CD14-positive monocyte (primary cell): ENCODE measurements around the gene GLCE. TPM values are rescaled to one million over a fixed set of nuclear protein-coding genes. Genes with fewer than 3 reads are reported as not detected.

ENCODE experiments used
- DNase-seq, 3 donors: peaks; one replicate each; pipeline ENCODE4 v3.0.0-alpha.2; 2011 to 2022
- H2AFZ ChIP-seq: 2 replicates; pipeline ENCODE4 v1.6.0; 2012; ENCODE audit warnings: mild to moderate bottlenecking, low read depth, low read length, inconsistent platforms; ENCODE audit not compliant: insufficient read depth, poor library complexity, severe bottlenecking
- H3K27ac ChIP-seq, 2 donors: 1 replicate in 1 of 2; 2 replicates in 1 of 2; pipeline ENCODE4 v1.5.1; 2012 to 2013; ENCODE audit warnings: low read length in 2 of 2, control low read depth in 1 of 2, inconsistent platforms in 1 of 2, low read depth in 1 of 2, mild to moderate bottlenecking in 1 of 2
- H3K27me3 ChIP-seq, 2 donors: one replicate each; pipeline versions ENCODE4 v1.6.0 to v1.6.1; 2011 to 2013; ENCODE audit warnings: low read length in 2 of 2; ENCODE audit not compliant: control insufficient read depth in 2 of 2, insufficient read depth in 2 of 2
- H3K36me3 ChIP-seq, 2 donors: replicated peaks in 1 of 2; 1 replicate in 1 of 2; 2 replicates in 1 of 2; pipeline versions ENCODE4 v1.5.1 to v1.6.1; 2012 to 2013; ENCODE audit warnings: low read length in 2 of 2, control low read depth in 1 of 2, inconsistent platforms in 1 of 2, mild to moderate bottlenecking in 1 of 2; ENCODE audit not compliant: insufficient read depth in 2 of 2, control insufficient read depth in 1 of 2
- H3K4me1 ChIP-seq, 2 donors: 1 replicate in 1 of 2; 2 replicates in 1 of 2; pipeline versions ENCODE4 v1.5.1 to v1.6.1; 2012 to 2013; ENCODE audit warnings: low read length in 2 of 2, control low read depth in 1 of 2, inconsistent platforms in 1 of 2, mild to moderate bottlenecking in 1 of 2, moderate library complexity in 1 of 2; ENCODE audit not compliant: insufficient read depth in 2 of 2, control insufficient read depth in 1 of 2
- H3K4me2 ChIP-seq: replicated peaks from 2 replicates; pipeline ENCODE3; 2012; ENCODE audit warnings: low read length, moderate library complexity, mild to moderate bottlenecking; ENCODE audit not compliant: poor library complexity, severe bottlenecking; ENCODE audit errors: extremely low read depth
- H3K4me3 ChIP-seq, 3 experiments: fragments of 200-600 bp in 1 of 3; sonication (generic) in 1 of 3; replicated peaks in 1 of 3; 1 replicate in 2 of 3; 2 replicates in 1 of 3; pipeline ENCODE4 v1.5.1; 2011 to 2013; ENCODE audit warnings: low read length in 3 of 3, mild to moderate bottlenecking in 3 of 3, control low read depth in 2 of 3, low read depth in 2 of 3, inconsistent platforms in 1 of 3, moderate library complexity in 1 of 3
- H3K79me2 ChIP-seq: 2 replicates; pipeline ENCODE4 v1.6.0; 2012; ENCODE audit warnings: mild to moderate bottlenecking, control low read depth, inconsistent platforms, low read length, moderate library complexity; ENCODE audit not compliant: insufficient read depth
- H3K9ac ChIP-seq: 2 replicates; pipeline ENCODE4 v1.6.0; 2017; ENCODE audit warnings: low read length, mild to moderate bottlenecking; ENCODE audit not compliant: insufficient read depth, poor library complexity, severe bottlenecking
- H3K9me3 ChIP-seq, 2 donors: replicated peaks in 1 of 2; 1 replicate in 1 of 2; 2 replicates in 1 of 2; pipeline versions ENCODE4 v1.5.1 to v1.6.1; 2012 to 2013; ENCODE audit warnings: low read length in 2 of 2, control low read depth in 1 of 2; ENCODE audit not compliant: control insufficient read depth in 1 of 2, insufficient read depth in 1 of 2
- H4K20me1 ChIP-seq: 2 replicates; pipeline ENCODE4 v1.6.0; 2012; ENCODE audit warnings: mild to moderate bottlenecking, low read length, control low read depth, moderate library complexity; ENCODE audit not compliant: insufficient read depth
- H3K27ac Mint-ChIP-seq, 7 donors: one replicate each; pipeline ENCODE4 v1.8.0; 2020; ENCODE audit warnings: mild to moderate bottlenecking in 7 of 7, mixed read lengths in 7 of 7, moderate library complexity in 6 of 7, inconsistent platforms in 2 of 7
- H3K27me3 Mint-ChIP-seq, 3 donors: one replicate each; pipeline ENCODE4 v1.8.0; 2021 to 2022; ENCODE audit warnings: low read depth in 3 of 3, mild to moderate bottlenecking in 3 of 3, mixed read lengths in 3 of 3, moderate library complexity in 3 of 3, inconsistent platforms in 1 of 3
- H3K36me3 Mint-ChIP-seq, 2 donors: one replicate each; pipeline ENCODE4 v1.8.0; 2020; ENCODE audit warnings: mixed read lengths in 2 of 2, inconsistent platforms in 1 of 2, mild to moderate bottlenecking in 1 of 2
- H3K4me1 Mint-ChIP-seq: one replicate; pipeline ENCODE4 v1.8.0; 2020; ENCODE audit warnings: mild to moderate bottlenecking, mixed read lengths
- H3K4me3 Mint-ChIP-seq, 2 donors: one replicate each; pipeline ENCODE4 v1.8.0; 2020; ENCODE audit warnings: mild to moderate bottlenecking in 2 of 2, mixed read lengths in 2 of 2, moderate library complexity in 1 of 2
- H3K9me3 Mint-ChIP-seq, 7 donors: one replicate each; pipeline ENCODE4 v1.8.0; 2020 to 2022; ENCODE audit warnings: mixed read lengths in 7 of 7, mild to moderate bottlenecking in 6 of 7, moderate library complexity in 6 of 7, inconsistent platforms in 2 of 7
- CTCF ChIP-seq: fragments of 200-600 bp; IDR thresholded peaks from one replicate; pipeline ENCODE4 v1.8.0; 2022; ENCODE audit warnings: antibody characterized with exemption, mild to moderate bottlenecking
- WGBS: methylation state at CpG from one replicate; pipeline ENCODE4 v1.1.5; 2013; ENCODE audit warnings: missing lambda C conversion rate; ENCODE audit not compliant: insufficient coverage; 5-methylcytosine and 5-hydroxymethylcytosine counted together
- intact Hi-C, 2 donors: fragments of 100-400 bp; cut with micrococcal nuclease; formaldehyde crosslinking; loops; one replicate each; pipeline versions ENCODE4 v1.15.0 to v1.15.1; 2023
- polyA plus RNA-seq, 3 donors: library from polyadenylated mRNA; depleted of rRNA in 1 of 3; unstranded in 2 of 3; stranded (reverse) in 1 of 3; fragments of 300-500 nt in 2 of 3; fragments of >200 nt in 1 of 3; fragmentation: Illumina TruSeq in 2 of 3; gene quantifications; 1 replicate in 2 of 3; 2 replicates in 1 of 3; pipeline ENCODE4 v1.2.3, GENCODE V29; 2012 to 2021

The GLCE gene
- polyA plus RNA-seq, 3 donors: 11.0 to 24.3 (median 24.0) TPM

DNA sequence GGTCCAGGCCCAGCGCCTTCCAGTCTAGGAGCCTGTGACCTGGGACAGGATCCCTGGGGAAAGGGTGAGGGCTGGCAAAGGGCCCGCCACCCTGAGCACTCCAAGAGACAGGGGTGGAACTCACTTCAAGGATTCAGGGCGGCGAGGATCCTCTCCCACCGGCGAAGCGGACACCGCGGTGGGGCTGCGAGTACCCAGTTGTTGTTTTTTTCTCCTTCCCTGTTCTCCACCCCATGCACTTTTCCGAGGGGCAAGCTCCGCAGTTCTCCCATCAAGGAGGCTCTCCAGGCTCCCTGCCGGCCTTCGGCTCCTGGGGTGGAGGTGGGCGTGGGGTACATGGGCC is 137.9 kb downstream of the GLCE start:
- DNase-seq: no peak
- TF ChIP-seq CTCF: no peak
- Mint-ChIP-seq H3K27ac (no peak overlapping the region), H3K4me3 (peak overlapping the region; percentile 41 to 90), H3K9me3 (peaks cover 0 to 10% (median 1%) of the 10 kb centered on the region in 7 donors), H3K4me1 (peaks cover 6% of the 10 kb centered on the region), H3K27me3 (peaks cover 46 to 61% (median 54%) of the 10 kb centered on the region in 3 donors), H3K36me3 (peaks cover 0 to 3% of the 10 kb centered on the region in 2 donors)
- peaks cover 0 to 3% of the 10 kb centered on the region in 2 donors for H3K9me3 ChIP-seq
- H2AFZ ChIP-seq: no peak overlapping the region
- H4K20me1 ChIP-seq: no peaks in the 10 kb centered on the region
- H3K4me1 ChIP-seq: peaks cover 3 to 11% of the 10 kb centered on the region in 2 donors
- H3K27me3 ChIP-seq: peaks cover 17 to 41% of the 10 kb centered on the region in 2 donors
- H3K79me2 ChIP-seq: no peaks in the 10 kb centered on the region
- H3K27ac ChIP-seq: no peak overlapping the region
- WGBS: 77% methylated on average over 9 of the region's 15 CpGs
- H3K4me2 ChIP-seq: peak overlapping the region; percentile 76
- no peaks in the 10 kb centered on the region for H3K36me3 ChIP-seq
- intact Hi-C loops: no loop called here
- H3K9ac ChIP-seq: no peak overlapping the region
- peak overlapping the region in 1 of 3 experiments; percentile 67 for H3K4me3 ChIP-seq

DNA sequence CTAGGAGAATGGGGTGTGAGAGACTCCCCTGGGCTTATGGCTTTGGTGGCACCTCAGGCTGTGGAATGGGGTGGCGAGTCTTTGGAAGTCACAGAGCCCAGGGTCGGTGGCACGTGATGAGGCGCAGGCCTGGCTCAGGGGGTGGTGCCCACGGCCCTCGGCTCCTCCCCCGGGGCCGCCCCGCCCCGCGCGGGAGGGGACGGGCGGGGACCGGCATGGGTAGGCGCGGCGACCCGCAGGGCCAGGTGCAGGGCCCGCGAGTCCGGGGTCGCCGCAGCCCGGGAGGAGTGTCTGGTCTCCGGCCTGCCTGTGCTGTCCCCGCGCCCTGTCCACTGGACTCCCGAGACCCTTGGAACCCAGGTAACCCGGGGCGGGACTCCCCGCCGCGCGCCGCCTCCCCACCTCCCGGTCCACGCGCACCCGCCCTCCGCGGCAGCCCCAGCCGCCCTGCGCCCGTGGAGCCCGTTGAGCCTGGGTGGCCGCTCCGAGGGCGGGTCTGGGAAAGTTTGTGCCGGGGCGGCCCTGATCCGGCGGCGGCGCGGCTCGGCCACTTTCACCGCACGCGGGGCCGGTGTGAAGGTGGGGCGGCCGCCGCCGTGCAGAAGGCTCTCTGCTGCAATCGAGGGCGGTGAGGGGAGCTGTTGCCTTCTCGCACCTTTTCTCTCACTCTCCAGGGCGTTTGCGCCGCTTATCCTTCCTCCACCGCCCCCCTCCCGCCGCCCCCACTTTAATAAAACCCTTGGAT is 138.4 kb downstream of the GLCE start, which contains the start of gene PAQR5:
Gene PAQR5 (plus strand): TSS at position 216 of the 745 bp plus-strand sequence. CDS start 61,169 bp downstream, outside the sequence.
- Histone ChIP-seq H3K79me2 (no peaks in the 10 kb centered on the region), H2AFZ (peak within 1 kb of the TSS; percentile 70), H3K36me3 (no peaks in the 10 kb centered on the region), H3K27me3 (peaks cover 17 to 41% of the 10 kb centered on the region in 2 donors), H4K20me1 (no peaks in the 10 kb centered on the region), H3K9me3 (peaks cover 0 to 3% of the 10 kb centered on the region in 2 donors), H3K4me2 (peak within 1 kb of the TSS; percentile 76), H3K27ac (no peak within 1 kb of the TSS), H3K4me3 (peak within 1 kb of the TSS in 2 of 3 experiments; percentile 2 to 67), H3K9ac (no peak within 1 kb of the TSS), H3K4me1 (peaks cover 3 to 11% of the 10 kb centered on the region in 2 donors)
- Mint-ChIP-seq H3K9me3 (peaks cover 0 to 10% (median 1%) of the 10 kb centered on the region in 7 donors), H3K27me3 (peaks cover 44 to 61% (median 53%) of the 10 kb centered on the region in 3 donors), H3K4me3 (peak within 1 kb of the TSS; percentile 68 to 90), H3K4me1 (peaks cover 6% of the 10 kb centered on the region), H3K27ac (no peak within 1 kb of the TSS), H3K36me3 (peaks cover 0 to 3% of the 10 kb centered on the region in 2 donors)
- TF ChIP-seq CTCF: no peak
- DNase-seq: no peak
- intact Hi-C loops: no loop called here
- WGBS: under 1% methylated on average over 73 of the region's 74 CpGs
